B cell (primary cell): ENCODE results near the gene RBBP7. TPM values are rescaled to one million over a fixed set of nuclear protein-coding genes. Genes with fewer than 3 reads are reported as not detected.

Experiments used
- ATAC-seq: fragments of 200-7000 bp; cut with Tn5 transposase; one replicate; pipeline ENCODE4 v1.10.0; 2021; ENCODE audit warnings: low read depth, mild to moderate bottlenecking, moderate number of reproducible peaks, moderate library complexity
- CTCF ChIA-PET: fragments of 350-600 bp; sonication (Branson Sonifier 250); formaldehyde crosslinking; loops from one replicate; lab custom pipeline; 2021; ENCODE audit warnings: antibody characterized with exemption, inconsistent platforms; lab: Charles Lee
- POLR2A ChIA-PET: fragments of 350-600 bp; sonication (Branson Sonifier 250); formaldehyde crosslinking; loops from one replicate; lab custom pipeline; 2021; ENCODE audit warnings: antibody characterized with exemption; lab: Charles Lee
- DNase-seq: peaks from one replicate; pipeline ENCODE4 v3.0.0; 2013
- H2AFZ ChIP-seq: 2 replicates; pipeline ENCODE4 v1.6.1; 2012; ENCODE audit warnings: mild to moderate bottlenecking, low read depth, low read length; ENCODE audit not compliant: insufficient read depth, poor library complexity, severe bottlenecking
- H3K27ac ChIP-seq, 2 donors: 1 replicate in 1 of 2; 2 replicates in 1 of 2; pipeline ENCODE4 v1.5.1; 2012 to 2013; ENCODE audit warnings: low read length in 2 of 2, mild to moderate bottlenecking in 2 of 2, moderate library complexity in 1 of 2
- H3K27me3 ChIP-seq, 4 experiments: fragments of 200-600 bp in 1 of 4; sonication (generic) in 1 of 4; replicated peaks in 1 of 4; 1 replicate in 2 of 4; 2 replicates in 2 of 4; pipeline versions ENCODE4 v1.6.1 to v1.7.0; 2013 to 2016; ENCODE audit warnings: low read length in 3 of 4, mild to moderate bottlenecking in 2 of 4, mixed read lengths in 1 of 4, moderate library complexity in 1 of 4; ENCODE audit not compliant: insufficient read depth in 4 of 4, control insufficient read depth in 3 of 4; ENCODE audit errors: control extremely low read depth in 1 of 4
- H3K36me3 ChIP-seq, 2 experiments: replicated peaks in 1 of 2; 1 replicate in 1 of 2; 2 replicates in 1 of 2; pipeline versions ENCODE4 v1.6.1 to v1.7.1; 2013; ENCODE audit warnings: low read length in 1 of 2; ENCODE audit not compliant: insufficient read depth in 2 of 2, control insufficient read depth in 1 of 2; ENCODE audit errors: control extremely low read depth in 1 of 2, extremely low read depth in 1 of 2
- H3K4me1 ChIP-seq, 2 donors: fragments of 200-600 bp in 1 of 2; sonication (generic) in 1 of 2; 1 replicate in 1 of 2; 2 replicates in 1 of 2; pipeline versions ENCODE4 v1.5.1 to v1.6.1; 2013 to 2017; ENCODE audit warnings: low read length in 2 of 2; ENCODE audit not compliant: control insufficient read depth in 2 of 2, insufficient read depth in 2 of 2
- H3K4me2 ChIP-seq: replicated peaks from 2 replicates; pipeline ENCODE3; 2012; ENCODE audit warnings: mild to moderate bottlenecking, low read depth, low read length; ENCODE audit not compliant: poor library complexity, severe bottlenecking
- H3K4me3 ChIP-seq, 5 experiments: fragments of 200-600 bp in 1 of 5; sonication (generic) in 1 of 5; 1 replicate in 3 of 5; 2 replicates in 2 of 5; pipeline versions ENCODE4 v1.5.1 to v1.7.0; 2011 to 2016; ENCODE audit warnings: low read length in 4 of 5, mild to moderate bottlenecking in 4 of 5, low read depth in 2 of 5, control low read depth in 1 of 5, moderate library complexity in 1 of 5; ENCODE audit not compliant: insufficient read depth in 1 of 5; ENCODE audit errors: control extremely low read depth in 1 of 5, extremely low read depth in 1 of 5
- H3K79me2 ChIP-seq: fragments of 200-600 bp; sonication (generic); one replicate; pipeline ENCODE4 v1.6.0; 2016; ENCODE audit warnings: low read length; ENCODE audit not compliant: control insufficient read depth, insufficient read depth
- H3K9ac ChIP-seq: fragments of 200-600 bp; sonication (generic); 2 replicates; pipeline ENCODE4 v1.6.1; 2017; ENCODE audit warnings: mild to moderate bottlenecking, low read length, moderate library complexity
- H3K9me3 ChIP-seq, 3 donors: one replicate each; pipeline versions ENCODE4 v1.6.1 to v1.7.1; 2013; ENCODE audit warnings: low read length in 2 of 3; ENCODE audit not compliant: control insufficient read depth in 2 of 3, insufficient read depth in 1 of 3; ENCODE audit errors: control extremely low read depth in 1 of 3
- H4K20me1 ChIP-seq: 2 replicates; pipeline ENCODE4 v1.6.0; 2012; ENCODE audit warnings: mild to moderate bottlenecking, low read length; ENCODE audit not compliant: insufficient read depth, control insufficient read depth, poor library complexity, severe bottlenecking
- H3K27ac Mint-ChIP-seq: one replicate; pipeline ENCODE4 v1.8.0; 2021; ENCODE audit warnings: mixed read lengths
- H3K27me3 Mint-ChIP-seq: one replicate; pipeline ENCODE4 v1.8.0; 2021; ENCODE audit warnings: mixed read lengths
- H3K4me1 Mint-ChIP-seq: one replicate; pipeline ENCODE4 v1.8.0; 2021; ENCODE audit warnings: mixed read lengths
- H3K4me3 Mint-ChIP-seq: one replicate; pipeline ENCODE4 v1.8.0; 2021; ENCODE audit warnings: mixed read lengths
- H3K9me3 Mint-ChIP-seq: one replicate; pipeline ENCODE4 v1.8.0; 2022; ENCODE audit warnings: mixed read lengths; ENCODE audit not compliant: insufficient read depth
- EZH2 ChIP-seq: IDR thresholded peaks from 2 replicates; pipeline ENCODE4 v1.6.1; 2012; ENCODE audit warnings: borderline replicate concordance, low read depth, mild to moderate bottlenecking, moderate library complexity, low read length; ENCODE audit not compliant: insufficient read depth, poor library complexity, severe bottlenecking
- WGBS: methylation state at CpG from one replicate; pipeline ENCODE4 v1.1.5; 2013; ENCODE audit warnings: missing lambda C conversion rate; ENCODE audit not compliant: insufficient coverage; 5-methylcytosine and 5-hydroxymethylcytosine counted together
- intact Hi-C: fragments of 100-400 bp; cut with micrococcal nuclease; formaldehyde crosslinking; loops from one replicate; pipeline ENCODE4 v1.10.0; 2022
- polyA plus RNA-seq: library from polyadenylated mRNA; depleted of rRNA; stranded (reverse); fragments of >200 nt; gene quantifications from 2 replicates; pipeline ENCODE4 v1.2.3, GENCODE V29; 2012
- small RNA-seq: library from RNA; depleted of rRNA; stranded (forward); fragments of <200 nt; gene quantifications from one replicate; pipeline ENCODE3, GENCODE V24; 2012; ENCODE audit warnings: low replicate concordance, low read depth; ENCODE audit not compliant: insufficient read length
- total RNA-seq, 2 donors: library from RNA; stranded (reverse); fragments of 120-200 nt in 1 of 2; gene quantifications; 1 replicate in 1 of 2; 2 replicates in 1 of 2; pipeline versions ENCODE4 v1.2.3 to v1.2.4, GENCODE V29; 2013 to 2022
- TF ChIP-seq, protein P1 (sequence below): fragments of 200-600 bp; IDR thresholded peaks from one replicate; pipeline ENCODE4 v1.8.0; 2022; ENCODE audit warnings: antibody characterized with exemption, mild to moderate bottlenecking

The RBBP7 gene
- total and polyA plus RNA-seq, 2 donors (not counting 1 experiment from before 2014, with no cell fraction given): 74.6 to 106 TPM

DNA sequence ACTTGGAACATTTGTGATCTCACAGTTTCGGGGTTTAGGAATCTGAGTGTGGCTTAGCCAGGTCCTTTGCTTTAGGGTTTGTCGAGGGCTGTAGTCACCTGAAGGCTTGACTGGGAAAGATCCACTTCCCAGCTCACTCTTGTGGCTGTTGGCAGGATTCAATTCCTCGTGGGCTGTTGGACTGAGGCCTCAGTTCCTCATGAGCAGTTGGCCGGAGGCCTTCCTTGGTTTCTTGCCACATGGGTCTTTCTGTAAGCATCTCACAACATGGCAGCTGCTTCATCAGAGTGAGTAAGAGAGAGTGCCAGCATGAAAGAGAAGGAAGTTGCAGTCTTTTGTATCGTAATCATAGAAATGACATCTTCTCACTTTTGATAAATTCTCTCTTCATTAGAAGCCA, 72.8 kb downstream of the RBBP7 start:
- Histone ChIP-seq H3K9me3 (no peaks in the 10 kb centered on the region), H3K36me3 (peaks cover 0 to 8% of the 10 kb centered on the region in 2 experiments), H3K4me1 (no peaks in the 10 kb centered on the region), H4K20me1 (peaks cover 31% of the 10 kb centered on the region), H2AFZ (no peak overlapping the region), H3K4me3 (no peak overlapping the region), H3K79me2 (peaks cover 85% of the 10 kb centered on the region), H3K9ac (no peak overlapping the region), H3K27ac (no peak overlapping the region), H3K4me2 (no peak overlapping the region), H3K27me3 (no peaks in the 10 kb centered on the region)
- Mint-ChIP-seq H3K4me3 (no peak overlapping the region), H3K4me1 (peaks cover 4% of the 10 kb centered on the region), H3K27me3 (no peaks in the 10 kb centered on the region), H3K9me3 (no peaks in the 10 kb centered on the region), H3K27ac (no peak overlapping the region)
- intact Hi-C loops: no loop called here
- no peak for TF ChIP-seq EZH2
- TF ChIP-seq, protein P1, sequence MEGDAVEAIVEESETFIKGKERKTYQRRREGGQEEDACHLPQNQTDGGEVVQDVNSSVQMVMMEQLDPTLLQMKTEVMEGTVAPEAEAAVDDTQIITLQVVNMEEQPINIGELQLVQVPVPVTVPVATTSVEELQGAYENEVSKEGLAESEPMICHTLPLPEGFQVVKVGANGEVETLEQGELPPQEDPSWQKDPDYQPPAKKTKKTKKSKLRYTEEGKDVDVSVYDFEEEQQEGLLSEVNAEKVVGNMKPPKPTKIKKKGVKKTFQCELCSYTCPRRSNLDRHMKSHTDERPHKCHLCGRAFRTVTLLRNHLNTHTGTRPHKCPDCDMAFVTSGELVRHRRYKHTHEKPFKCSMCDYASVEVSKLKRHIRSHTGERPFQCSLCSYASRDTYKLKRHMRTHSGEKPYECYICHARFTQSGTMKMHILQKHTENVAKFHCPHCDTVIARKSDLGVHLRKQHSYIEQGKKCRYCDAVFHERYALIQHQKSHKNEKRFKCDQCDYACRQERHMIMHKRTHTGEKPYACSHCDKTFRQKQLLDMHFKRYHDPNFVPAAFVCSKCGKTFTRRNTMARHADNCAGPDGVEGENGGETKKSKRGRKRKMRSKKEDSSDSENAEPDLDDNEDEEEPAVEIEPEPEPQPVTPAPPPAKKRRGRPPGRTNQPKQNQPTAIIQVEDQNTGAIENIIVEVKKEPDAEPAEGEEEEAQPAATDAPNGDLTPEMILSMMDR: no peak
- DNase-seq (no peak), ATAC-seq (no peak)
- CTCF ChIA-PET: no interaction called here
- 84% methylated on average over 3 of the region's 5 CpGs for WGBS
- POLR2A ChIA-PET: no interaction called here

- CTCF ChIA-PET: no interaction called here
- Mint-ChIP-seq H3K4me3 (no peak overlapping the region), H3K27me3 (no peaks in the 10 kb centered on the region), H3K4me1 (peaks cover 4% of the 10 kb centered on the region), H3K27ac (peak overlapping the region; percentile 26), H3K9me3 (no peaks in the 10 kb centered on the region)
- H3K4me2 ChIP-seq: no peak overlapping the region
- H3K9me3 ChIP-seq: no peaks in the 10 kb centered on the region
- DNase-seq: no peak
- no peak for TF ChIP-seq EZH2
- TF ChIP-seq, protein P1: no peak
- no peak overlapping the region for H3K4me3 ChIP-seq
- no CpG with 5 or more reads among the region's 4 CpGs for WGBS
- POLR2A ChIA-PET: no interaction called here
- H3K27me3 ChIP-seq: no peaks in the 10 kb centered on the region
- no peaks in the 10 kb centered on the region for H3K4me1 ChIP-seq
- intact Hi-C loops: no loop called here
- H3K36me3 ChIP-seq: peaks cover 0 to 13% of the 10 kb centered on the region in 2 experiments
- no peak overlapping the region for H3K27ac ChIP-seq
- H3K9ac ChIP-seq: no peak overlapping the region
- H3K79me2 ChIP-seq: peaks cover 86% of the 10 kb centered on the region
- H2AFZ ChIP-seq: no peak overlapping the region
- no peak for ATAC-seq
- peaks cover 36% of the 10 kb centered on the region for H4K20me1 ChIP-seq
Measured at GRCh38 chrX:16796298-16796697, 73.9 kb downstream of the RBBP7 start.

Small RNA genes within 50 kb of the gene (small RNA-seq; reads per million reads assigned to genes)
- not detected for gene RF00019
- gene RNU4-6P: not detected
- not detected for gene RPL12P49

Other genes starting within 250 kb of the RBBP7 start
- gene S100G, start 220.2 kb downstream of the RBBP7 start, total RNA-seq: not detected in 2 replicates
- gene S100G, start 220.2 kb downstream of the RBBP7 start, polyA plus RNA-seq: not detected in 2 replicates
- 11.7 and 13.2 TPM in 2 replicates for gene CTPS2, start 157.7 kb downstream of the RBBP7 start, total RNA-seq
- 2.5 and 2.8 TPM in 2 replicates for gene CTPS2, start 157.7 kb downstream of the RBBP7 start, polyA plus RNA-seq
- gene SYAP1, start 150.8 kb downstream of the RBBP7 start, total RNA-seq: 18.0 and 18.3 TPM in 2 replicates
- gene SYAP1, start 150.8 kb downstream of the RBBP7 start, polyA plus RNA-seq: 3.5 and 6.7 TPM in 2 replicates
- gene TXLNG, start 83.9 kb downstream of the RBBP7 start, total RNA-seq: 12.5 and 13.5 TPM in 2 replicates
- 13.1 and 19.5 TPM in 2 replicates for gene TXLNG, start 83.9 kb downstream of the RBBP7 start, polyA plus RNA-seq
- 4.9 and 9.4 TPM in 2 replicates for gene REPS2, start 76.3 kb upstream of the RBBP7 start, total RNA-seq
- 1.1 and 1.3 TPM in 2 replicates for gene REPS2, start 76.3 kb upstream of the RBBP7 start, polyA plus RNA-seq